ENCODE results near the gene LRRC23. TPM values are rescaled to one million over a fixed set of nuclear protein-coding genes. Genes with fewer than 3 reads are reported as not detected.

Gene LRRC23
- total and polyA plus RNA-seq, 2 experiments from 2014 or later, result 4.3 to 4.5 TPM

DNA sequence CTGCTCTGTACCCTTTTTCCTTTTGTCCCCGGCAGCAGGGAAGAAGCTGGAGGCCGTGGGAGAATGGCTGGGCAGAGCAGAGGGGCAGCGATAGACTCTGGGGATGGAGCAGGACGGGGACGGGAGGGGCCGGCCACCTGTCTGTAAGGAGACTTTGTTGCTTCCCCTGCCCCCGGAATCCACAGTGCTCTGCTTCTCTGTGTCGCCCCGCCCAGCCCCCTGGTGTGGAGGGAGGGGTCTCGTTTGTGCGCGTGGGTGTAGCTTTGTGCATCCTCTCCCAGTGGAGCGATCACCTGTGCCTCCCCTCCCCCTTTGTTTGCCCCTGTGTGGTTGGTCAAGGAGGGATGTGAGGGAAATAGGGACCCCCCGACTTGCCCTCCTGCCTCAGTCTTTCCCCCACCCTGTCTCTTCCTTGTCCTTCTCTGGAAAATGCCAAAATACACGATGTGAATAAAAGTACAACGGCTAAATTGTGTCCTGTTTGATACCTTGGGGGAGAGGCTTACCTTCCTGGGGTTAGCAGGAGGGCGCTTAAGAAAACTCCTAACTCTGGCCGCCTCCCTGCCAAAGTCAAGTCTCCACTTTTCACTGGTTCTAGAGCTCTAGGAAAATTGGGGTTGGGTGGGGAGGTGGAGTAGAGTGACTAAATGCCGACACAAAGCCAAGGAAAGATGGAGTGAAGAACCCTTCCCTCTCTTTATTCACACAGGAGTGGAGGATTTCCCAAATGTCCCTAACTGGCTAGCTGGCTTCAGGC is 38.3 kb upstream of the LRRC23 start:
- Histone ChIP-seq H3K27me3 (replicated peaks; ENCODE audit: insufficient read depth) (no peaks in the 10 kb centered on the region), H2AFZ (peak overlapping the region; percentile 78), H3K9ac (peak overlapping the region; percentile 92), H3K4me3 (peak overlapping the region; percentile 99), H3K79me2 (ENCODE audit: insufficient read depth) (peaks cover 38% of the 10 kb centered on the region), H3K27ac (peak overlapping the region; percentile 51), H3K4me1 (ENCODE audit: insufficient read depth) (peaks cover 31% of the 10 kb centered on the region), H3K9me2 (ENCODE audit: insufficient read depth) (no peaks in the 10 kb centered on the region), H4K20me1 (ENCODE audit: insufficient read depth) (no peaks in the 10 kb centered on the region; the same call in 1 of the 2 replicates), H3K9me3 (ENCODE audit: low read depth) (no peaks in the 10 kb centered on the region), H3K36me3 (ENCODE audit: low read depth) (peaks cover 27% of the 10 kb centered on the region), H3F3A (ENCODE audit: insufficient read depth) (peaks cover 35% of the 10 kb centered on the region), H3K4me2 (ENCODE audit: unreplicated experiment) (peak overlapping the region; percentile 88)
- no peak for DNase-seq
- TF ChIP-seq EZH2phosphoT487 (IDR thresholded peaks at IDR 0.05; ENCODE audit: insufficient read depth, low read depth) (no peak), EZH2 (IDR thresholded peaks at IDR 0.05; ENCODE audit: insufficient read depth, poor library complexity, severe bottlenecking) (no peak)
- in situ Hi-C loops (cut with MboI), result no loop called here
- WGBS, 2 experiments (ENCODE audit: low coverage in 1 of 2, low lambda C conversion rate in 2 of 2, missing lambda C conversion rate in 2 of 2), result 78 to 79% methylated on average over 16 to 19 of the region's 19 CpGs

- Histone ChIP-seq H3K9me2 (ENCODE audit: insufficient read depth) (no peaks in the 10 kb centered on the region), H3K9me3 (ENCODE audit: low read depth) (no peaks in the 10 kb centered on the region), H3K4me3 (peak overlapping the region; percentile 99), H3K36me3 (ENCODE audit: low read depth) (peaks cover 27% of the 10 kb centered on the region), H3K27ac (peak overlapping the region; percentile 51), H3K4me1 (ENCODE audit: insufficient read depth) (peaks cover 37% of the 10 kb centered on the region), H3K79me2 (ENCODE audit: insufficient read depth) (peaks cover 38% of the 10 kb centered on the region), H3K4me2 (ENCODE audit: unreplicated experiment) (peak overlapping the region; percentile 88), H2AFZ (peak overlapping the region; percentile 78), H3K9ac (peak overlapping the region; percentile 92), H3F3A (ENCODE audit: insufficient read depth) (peaks cover 40% of the 10 kb centered on the region), H4K20me1 (ENCODE audit: insufficient read depth) (no peaks in the 10 kb centered on the region; the same call in 1 of the 2 replicates), H3K27me3 (replicated peaks; ENCODE audit: insufficient read depth) (no peaks in the 10 kb centered on the region)
- TF ChIP-seq EZH2phosphoT487 (IDR thresholded peaks at IDR 0.05; ENCODE audit: insufficient read depth, low read depth), result no peak
- TF ChIP-seq EZH2 (IDR thresholded peaks at IDR 0.05; ENCODE audit: insufficient read depth, poor library complexity, severe bottlenecking), result no peak
- in situ Hi-C loops (cut with MboI), result no loop called here
- peak; percentile 44 for DNase-seq
- WGBS, 2 experiments (ENCODE audit: low coverage in 1 of 2, low lambda C conversion rate in 2 of 2, missing lambda C conversion rate in 2 of 2), result 2 to 4% methylated on average over 32 to 33 of the region's 33 CpGs
Observed at GRCh38 chr12:6866920-6867412, 37.7 kb upstream of the LRRC23 start.

GRCh38 chr12:6867413-6868210 is 37.0 kb upstream of the LRRC23 start, which contains the start of gene TPI1:
TSS of gene TPI1 (plus strand) at chr12:6867531. CDS start at chr12:6867567, 36 bp downstream.
- Histone ChIP-seq H3K27me3 (replicated peaks; ENCODE audit: insufficient read depth) (no peaks in the 10 kb centered on the region), H3K79me2 (ENCODE audit: insufficient read depth) (peaks cover 38% of the 10 kb centered on the region), H3K4me2 (ENCODE audit: unreplicated experiment) (peak within 1 kb of the TSS; percentile 100), H3K9me2 (ENCODE audit: insufficient read depth) (no peaks in the 10 kb centered on the region), H3F3A (ENCODE audit: insufficient read depth) (peaks cover 40% of the 10 kb centered on the region), H3K9me3 (ENCODE audit: low read depth) (no peaks in the 10 kb centered on the region), H2AFZ (peak within 1 kb of the TSS; percentile 78), H3K36me3 (ENCODE audit: low read depth) (peaks cover 24% of the 10 kb centered on the region), H3K4me3 (peak within 1 kb of the TSS; percentile 99), H3K27ac (peak within 1 kb of the TSS; percentile 68), H3K4me1 (ENCODE audit: insufficient read depth) (peaks cover 39% of the 10 kb centered on the region), H3K9ac (peak within 1 kb of the TSS; percentile 92), H4K20me1 (ENCODE audit: insufficient read depth) (no peaks in the 10 kb centered on the region; the same call in 1 of the 2 replicates)
- DNase-seq, result peak; percentile 93
- WGBS, 2 experiments (ENCODE audit: low coverage in 1 of 2, low lambda C conversion rate in 2 of 2, missing lambda C conversion rate in 2 of 2), result 1% methylated on average over 63 to 80 of the region's 86 CpGs
- no peak for TF ChIP-seq EZH2 (IDR thresholded peaks at IDR 0.05; ENCODE audit: insufficient read depth, poor library complexity, severe bottlenecking)
- no peak for TF ChIP-seq EZH2phosphoT487 (IDR thresholded peaks at IDR 0.05; ENCODE audit: insufficient read depth, low read depth)
- in situ Hi-C loops (cut with MboI), result no loop called here

All from GM23248 (cell line).